ENCODE data around the gene KRT13.

The KRT13 gene

GRCh38 chr17:41463746-41464145, 41.7 kb downstream of the KRT13 start:
- no peak for DNase-seq

GRCh38 chr17:41462705-41463104, 42.7 kb downstream of the KRT13 start:
- DNase-seq, result no peak

GRCh38 chr17:41457676-41458075, 47.7 kb downstream of the KRT13 start:
- no peak for DNase-seq

- DNase-seq, result no peak
Measured at GRCh38 chr17:41456204-41456603, 49.2 kb downstream of the KRT13 start.

- DNase-seq, result no peak
Measured at GRCh38 chr17:41455236-41455635, 50.2 kb downstream of the KRT13 start.

- no peak for DNase-seq
Measured at GRCh38 chr17:41453066-41453465, 52.3 kb downstream of the KRT13 start.

GRCh38 chr17:41452281-41452680, 53.1 kb downstream of the KRT13 start:
- DNase-seq, result no peak

- no peak for DNase-seq
Measured at GRCh38 chr17:41451154-41451728, 54.2 kb downstream of the KRT13 start.

Measured in GF-D8 (cell line).